HepG2 (cell line): Measurements from ENCODE around the gene SEC24A. TPM values are rescaled to one million over a fixed set of nuclear protein-coding genes. Genes with fewer than 3 reads are reported as not detected.

Experiments
- ARID2 ChIP-seq: sonication (generic); formaldehyde crosslinking; IDR thresholded peaks from 2 replicates; pipeline ENCODE4 v1.8.1; 2022; ENCODE audit warnings: mild to moderate bottlenecking, missing genetic modification reagents, borderline replicate concordance
- ARNT2 ChIP-seq: sonication (generic); formaldehyde crosslinking; IDR thresholded peaks from 2 replicates; pipeline ENCODE4 v1.8.0; 2022; ENCODE audit warnings: mild to moderate bottlenecking, low read depth, missing genetic modification reagents, moderate library complexity
- ATRX ChIP-seq: sonication (generic); formaldehyde crosslinking; IDR thresholded peaks from 2 replicates; pipeline ENCODE4 v1.4.0; 2020; ENCODE audit warnings: missing genetic modification reagents, borderline replicate concordance
- DMAP1 ChIP-seq: IDR thresholded peaks from 2 replicates; pipeline ENCODE4 v1.6.1; 2016
- ESRRA ChIP-seq: sonication (generic); formaldehyde crosslinking; IDR thresholded peaks from 2 replicates; pipeline ENCODE4 v1.5.1; 2020; ENCODE audit warnings: mild to moderate bottlenecking, low read depth, missing genetic modification reagents
- FOXM1 ChIP-seq: sonication (generic); formaldehyde crosslinking; IDR thresholded peaks from 2 replicates; pipeline ENCODE4 v1.5.0; 2020; ENCODE audit warnings: missing genetic modification reagents
- KAT7 ChIP-seq: IDR thresholded peaks from 2 replicates; pipeline ENCODE4 v1.6.1; 2018; ENCODE audit warnings: borderline replicate concordance, missing compliant biosample characterization
- KDM2A ChIP-seq: sonication (generic); formaldehyde crosslinking; IDR thresholded peaks from 2 replicates; pipeline ENCODE4 v1.4.0; 2020; ENCODE audit warnings: low read depth, missing genetic modification reagents, borderline replicate concordance
- NCOR1 ChIP-seq: fragments of 200-600 bp; sonication (generic); IDR thresholded peaks from 2 replicates; pipeline ENCODE4 v1.7.0; 2017; ENCODE audit warnings: antibody characterized with exemption, low read length, borderline replicate concordance
- NFIB ChIP-seq: sonication (generic); formaldehyde crosslinking; IDR thresholded peaks from 2 replicates; pipeline ENCODE4 v1.9.0; 2021; ENCODE audit warnings: missing genetic modification reagents, mild to moderate bottlenecking, borderline replicate concordance
- RBAK ChIP-seq: sonication (generic); formaldehyde crosslinking; IDR thresholded peaks from 2 replicates; pipeline ENCODE4 v1.5.1; 2020; ENCODE audit warnings: mild to moderate bottlenecking, missing genetic modification reagents
- THAP11 ChIP-seq: IDR thresholded peaks from 2 replicates; pipeline ENCODE4 v1.6.1; 2016; ENCODE audit warnings: missing biosample characterization, missing genetic modification reagents
- ZKSCAN8 ChIP-seq: IDR thresholded peaks from 2 replicates; pipeline ENCODE4 v1.6.1; 2016; ENCODE audit warnings: borderline replicate concordance, missing genetic modification reagents, missing compliant biosample characterization
- ZNF136 ChIP-seq: sonication (generic); formaldehyde crosslinking; IDR thresholded peaks from 2 replicates; pipeline ENCODE4 v1.8.1; 2022; ENCODE audit warnings: low read depth, mild to moderate bottlenecking, moderate library complexity, missing genetic modification reagents
- ZNF253 ChIP-seq: sonication (generic); formaldehyde crosslinking; IDR thresholded peaks from 2 replicates; pipeline ENCODE4 v1.8.0; 2022; ENCODE audit warnings: mild to moderate bottlenecking, missing genetic modification reagents, borderline replicate concordance
- ZNF547 ChIP-seq: sonication (generic); formaldehyde crosslinking; IDR thresholded peaks from 2 replicates; pipeline ENCODE4 v1.5.1; 2020; ENCODE audit warnings: mild to moderate bottlenecking, missing genetic modification reagents
- ZNF598 ChIP-seq: sonication (generic); formaldehyde crosslinking; IDR thresholded peaks from 2 replicates; pipeline ENCODE4 v1.5.1; 2020; ENCODE audit warnings: mild to moderate bottlenecking, missing genetic modification reagents, borderline replicate concordance
- polyA plus RNA-seq, 8 experiments: library from polyadenylated mRNA; depleted of rRNA in 3 of 8; stranded (reverse) in 7 of 8; unstranded in 1 of 8; fragments of >200 nt; fragmentation: Illumina TruSeq in 4 of 8; extraction: Trizol in 4 of 8; gene quantifications; 2 replicates each; pipeline versions ENCODE4 v1.2.1 to v1.2.3, GENCODE V29; 2011 to 2016; ENCODE audit warnings: low read depth in 4 of 8, missing spikeins in 1 of 8, mixed read lengths in 1 of 8; ENCODE audit not compliant: insufficient read depth in 1 of 8
- total RNA-seq, 5 experiments: library from RNA; depleted of rRNA; stranded (reverse); fragments of >200 nt; fragmentation: Illumina TruSeq; extraction: Trizol; gene quantifications; 2 replicates each; pipeline ENCODE4 v1.2.3, GENCODE V29; 2016; ENCODE audit warnings: low read depth in 1 of 5
- TF ChIP-seq, protein P1 (sequence below): sonication (generic); formaldehyde crosslinking; IDR thresholded peaks from 2 replicates; pipeline ENCODE4 v1.4.0; 2020; ENCODE audit warnings: missing genetic modification reagents
- TF ChIP-seq, protein P2 (sequence below): IDR thresholded peaks from 2 replicates; pipeline ENCODE4 v1.6.1; 2016
- TF ChIP-seq, protein P3 (sequence below): IDR thresholded peaks from 2 replicates; pipeline ENCODE4 v1.6.1; 2016
- TF ChIP-seq, protein P4 (sequence below): sonication (generic); IDR thresholded peaks from 2 replicates; pipeline ENCODE4 v1.6.1; 2016; ENCODE audit warnings: low read depth, borderline replicate concordance
- TF ChIP-seq, protein P5 (sequence below): sonication (generic); formaldehyde crosslinking; IDR thresholded peaks from 2 replicates; pipeline ENCODE4 v1.4.0; 2020; ENCODE audit warnings: mild to moderate bottlenecking, missing genetic modification reagents

SEC24A gene
- total and polyA plus RNA-seq, 2 of the 13 experiments (the other 11 are each of a cell fraction or from before 2014, with no cell fraction given): 30.5 to 56.8 TPM

DNA sequence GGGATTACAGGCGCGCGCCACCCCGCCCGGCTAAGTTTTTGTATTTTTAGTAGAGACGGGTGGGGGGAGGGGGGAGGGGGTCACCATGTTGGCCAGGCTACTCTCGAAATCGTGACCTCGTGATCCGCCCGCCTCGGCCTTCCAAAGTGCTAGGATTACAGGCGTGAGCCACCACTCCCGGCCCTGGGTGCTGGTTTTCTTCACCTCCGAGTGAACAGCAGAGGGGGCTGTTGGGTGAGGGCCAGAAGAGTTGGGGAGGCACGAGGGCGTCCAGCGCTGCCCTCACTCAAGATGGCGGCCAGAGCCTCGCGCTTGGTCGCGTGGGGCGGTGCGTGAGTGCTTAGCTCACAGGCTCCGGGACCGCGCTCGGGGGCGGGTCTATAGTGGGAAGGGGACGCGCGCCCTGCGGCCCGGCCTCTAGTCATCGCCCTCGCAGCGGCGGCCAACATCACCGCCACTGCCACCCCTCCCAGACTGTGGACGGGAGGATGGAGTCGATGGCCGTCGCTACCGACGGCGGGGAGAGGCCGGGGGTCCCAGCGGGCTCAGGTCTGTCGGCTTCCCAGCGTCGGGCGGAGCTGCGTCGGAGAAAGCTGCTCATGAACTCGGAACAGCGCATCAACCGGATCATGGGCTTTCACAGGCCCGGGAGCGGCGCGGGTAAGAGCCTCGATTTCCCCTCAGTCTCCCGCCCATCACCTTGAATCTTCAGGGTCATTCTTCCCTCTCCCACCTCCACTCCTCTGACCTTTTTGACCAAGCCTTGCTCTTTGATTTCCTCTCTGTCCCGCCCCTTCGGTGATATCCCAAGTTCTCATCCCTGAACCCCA is 89.8 kb downstream of the SEC24A start, which contains the start of gene CAMLG (continued):
- TF ChIP-seq, protein P1, sequence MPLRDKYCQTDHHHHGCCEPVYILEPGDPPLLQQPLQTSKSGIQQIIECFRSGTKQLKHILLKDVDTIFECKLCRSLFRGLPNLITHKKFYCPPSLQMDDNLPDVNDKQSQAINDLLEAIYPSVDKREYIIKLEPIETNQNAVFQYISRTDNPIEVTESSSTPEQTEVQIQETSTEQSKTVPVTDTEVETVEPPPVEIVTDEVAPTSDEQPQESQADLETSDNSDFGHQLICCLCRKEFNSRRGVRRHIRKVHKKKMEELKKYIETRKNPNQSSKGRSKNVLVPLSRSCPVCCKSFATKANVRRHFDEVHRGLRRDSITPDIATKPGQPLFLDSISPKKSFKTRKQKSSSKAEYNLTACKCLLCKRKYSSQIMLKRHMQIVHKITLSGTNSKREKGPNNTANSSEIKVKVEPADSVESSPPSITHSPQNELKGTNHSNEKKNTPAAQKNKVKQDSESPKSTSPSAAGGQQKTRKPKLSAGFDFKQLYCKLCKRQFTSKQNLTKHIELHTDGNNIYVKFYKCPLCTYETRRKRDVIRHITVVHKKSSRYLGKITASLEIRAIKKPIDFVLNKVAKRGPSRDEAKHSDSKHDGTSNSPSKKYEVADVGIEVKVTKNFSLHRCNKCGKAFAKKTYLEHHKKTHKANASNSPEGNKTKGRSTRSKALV (CRISPR knock-in tag): peak; percentile 78
- no peak for TF ChIP-seq ZNF598
- no peak for TF ChIP-seq NFIB
- no peak for TF ChIP-seq NCOR1
- TF ChIP-seq ZNF253 (CRISPR knock-in tag): peak; percentile 48; the same call in 1 of the 2 replicates
- TF ChIP-seq KAT7 (CRISPR knock-in tag): peak; percentile 85; the same call in 1 of the 2 replicates
- TF ChIP-seq, protein P2, sequence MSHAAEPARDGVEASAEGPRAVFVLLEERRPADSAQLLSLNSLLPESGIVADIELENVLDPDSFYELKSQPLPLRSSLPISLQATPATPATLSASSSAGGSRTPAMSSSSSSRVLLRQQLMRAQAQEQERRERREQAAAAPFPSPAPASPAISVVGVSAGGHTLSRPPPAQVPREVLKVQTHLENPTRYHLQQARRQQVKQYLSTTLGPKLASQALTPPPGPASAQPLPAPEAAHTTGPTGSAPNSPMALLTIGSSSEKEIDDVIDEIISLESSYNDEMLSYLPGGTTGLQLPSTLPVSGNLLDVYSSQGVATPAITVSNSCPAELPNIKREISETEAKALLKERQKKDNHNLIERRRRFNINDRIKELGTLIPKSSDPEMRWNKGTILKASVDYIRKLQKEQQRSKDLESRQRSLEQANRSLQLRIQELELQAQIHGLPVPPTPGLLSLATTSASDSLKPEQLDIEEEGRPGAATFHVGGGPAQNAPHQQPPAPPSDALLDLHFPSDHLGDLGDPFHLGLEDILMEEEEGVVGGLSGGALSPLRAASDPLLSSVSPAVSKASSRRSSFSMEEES (CRISPR knock-in tag): peak; percentile 94
- peak; percentile 59; the same call in 1 of the 2 replicates for TF ChIP-seq ZNF136 (CRISPR knock-in tag)
- TF ChIP-seq, protein P3, sequence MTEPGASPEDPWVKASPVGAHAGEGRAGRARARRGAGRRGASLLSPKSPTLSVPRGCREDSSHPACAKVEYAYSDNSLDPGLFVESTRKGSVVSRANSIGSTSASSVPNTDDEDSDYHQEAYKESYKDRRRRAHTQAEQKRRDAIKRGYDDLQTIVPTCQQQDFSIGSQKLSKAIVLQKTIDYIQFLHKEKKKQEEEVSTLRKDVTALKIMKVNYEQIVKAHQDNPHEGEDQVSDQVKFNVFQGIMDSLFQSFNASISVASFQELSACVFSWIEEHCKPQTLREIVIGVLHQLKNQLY (CRISPR knock-in tag): peak; percentile 82
- 0 out of 2 replicates have a peak, but pooled peaks have one; percentile 57 for TF ChIP-seq ARID2 (CRISPR knock-in tag)
- no peak for TF ChIP-seq FOXM1
- TF ChIP-seq, protein P4, sequence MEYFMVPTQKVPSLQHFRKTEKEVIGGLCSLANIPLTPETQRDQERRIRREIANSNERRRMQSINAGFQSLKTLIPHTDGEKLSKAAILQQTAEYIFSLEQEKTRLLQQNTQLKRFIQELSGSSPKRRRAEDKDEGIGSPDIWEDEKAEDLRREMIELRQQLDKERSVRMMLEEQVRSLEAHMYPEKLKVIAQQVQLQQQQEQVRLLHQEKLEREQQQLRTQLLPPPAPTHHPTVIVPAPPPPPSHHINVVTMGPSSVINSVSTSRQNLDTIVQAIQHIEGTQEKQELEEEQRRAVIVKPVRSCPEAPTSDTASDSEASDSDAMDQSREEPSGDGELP: peak; percentile 49; the same call in 1 of the 2 replicates
- no peak; the same call in 1 of the 2 replicates for TF ChIP-seq ZNF547
- TF ChIP-seq ARNT2 (CRISPR knock-in tag): peak; percentile 84; the same call in 1 of the 2 replicates
- peak; percentile 92 for TF ChIP-seq DMAP1 (CRISPR knock-in tag)
- TF ChIP-seq KDM2A (CRISPR knock-in tag): peak; percentile 93; the same call in 1 of the 2 replicates
- TF ChIP-seq, protein P5, sequence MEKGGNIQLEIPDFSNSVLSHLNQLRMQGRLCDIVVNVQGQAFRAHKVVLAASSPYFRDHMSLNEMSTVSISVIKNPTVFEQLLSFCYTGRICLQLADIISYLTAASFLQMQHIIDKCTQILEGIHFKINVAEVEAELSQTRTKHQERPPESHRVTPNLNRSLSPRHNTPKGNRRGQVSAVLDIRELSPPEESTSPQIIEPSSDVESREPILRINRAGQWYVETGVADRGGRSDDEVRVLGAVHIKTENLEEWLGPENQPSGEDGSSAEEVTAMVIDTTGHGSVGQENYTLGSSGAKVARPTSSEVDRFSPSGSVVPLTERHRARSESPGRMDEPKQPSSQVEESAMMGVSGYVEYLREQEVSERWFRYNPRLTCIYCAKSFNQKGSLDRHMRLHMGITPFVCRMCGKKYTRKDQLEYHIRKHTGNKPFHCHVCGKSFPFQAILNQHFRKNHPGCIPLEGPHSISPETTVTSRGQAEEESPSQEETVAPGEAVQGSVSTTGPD (CRISPR knock-in tag): no peak
- peak; percentile 62; the same call in 1 of the 2 replicates for TF ChIP-seq ZKSCAN8 (CRISPR knock-in tag)
- TF ChIP-seq THAP11: peak; percentile 92
- no peak for TF ChIP-seq ATRX (CRISPR knock-in tag)
- TF ChIP-seq ESRRA (CRISPR knock-in tag): 0 out of 2 replicates have a peak, but pooled peaks have one; percentile 62
- TF ChIP-seq RBAK: no peak
